HG03097 (cell line): ENCODE results near the gene ADGRD1.

Experiments
- ATAC-seq: cut with Tn5 transposase; IDR thresholded peaks from one replicate; pipeline ENCODE4 v1.9.1; 2021; ENCODE audit not compliant: unreplicated experiment, low FRiP score

Gene ADGRD1

DNA sequence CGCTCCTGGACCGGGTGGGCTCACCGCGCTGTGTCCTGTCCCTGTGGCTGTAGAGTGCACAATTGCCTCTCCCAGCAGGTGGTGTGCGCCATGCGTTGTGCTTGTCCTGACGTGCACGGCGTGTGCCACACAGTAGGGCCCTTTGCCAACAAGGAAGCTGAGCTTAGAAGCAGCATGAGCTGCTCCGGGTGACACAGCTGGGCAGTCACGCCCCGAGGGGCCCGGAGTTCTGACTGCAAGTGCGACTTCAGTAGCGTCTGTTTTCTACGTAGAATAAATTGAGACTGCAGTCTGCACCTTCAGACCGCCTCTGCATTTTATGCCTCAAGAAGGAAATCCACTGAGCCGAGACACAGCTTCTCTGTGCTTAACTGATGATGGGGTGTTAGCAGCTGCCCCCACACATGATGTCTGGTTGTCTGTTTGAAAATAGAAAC lies 81.6 kb downstream of the ADGRD1 start:
- ATAC-seq: no peak

DNA sequence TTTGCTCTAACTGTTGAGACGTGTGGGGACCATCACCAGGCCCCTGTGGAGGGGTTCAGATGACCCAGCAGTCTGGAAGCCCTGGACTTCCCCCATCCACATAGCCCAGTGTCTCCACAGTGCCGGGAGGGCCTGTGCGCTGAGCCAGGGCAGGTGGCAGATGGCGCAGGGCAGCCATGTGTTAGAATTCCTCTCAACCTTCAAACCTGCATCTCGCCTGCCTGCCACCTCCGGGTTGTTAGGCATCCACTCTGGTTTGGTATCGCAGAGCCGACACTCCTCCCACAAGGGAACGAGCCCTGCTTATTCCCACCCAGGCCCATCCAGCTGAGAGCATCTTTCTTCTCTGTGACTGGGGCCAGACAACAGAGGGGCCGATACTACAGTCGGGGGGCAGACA lies 84.5 kb downstream of the ADGRD1 start:
- ATAC-seq: no peak

DNA sequence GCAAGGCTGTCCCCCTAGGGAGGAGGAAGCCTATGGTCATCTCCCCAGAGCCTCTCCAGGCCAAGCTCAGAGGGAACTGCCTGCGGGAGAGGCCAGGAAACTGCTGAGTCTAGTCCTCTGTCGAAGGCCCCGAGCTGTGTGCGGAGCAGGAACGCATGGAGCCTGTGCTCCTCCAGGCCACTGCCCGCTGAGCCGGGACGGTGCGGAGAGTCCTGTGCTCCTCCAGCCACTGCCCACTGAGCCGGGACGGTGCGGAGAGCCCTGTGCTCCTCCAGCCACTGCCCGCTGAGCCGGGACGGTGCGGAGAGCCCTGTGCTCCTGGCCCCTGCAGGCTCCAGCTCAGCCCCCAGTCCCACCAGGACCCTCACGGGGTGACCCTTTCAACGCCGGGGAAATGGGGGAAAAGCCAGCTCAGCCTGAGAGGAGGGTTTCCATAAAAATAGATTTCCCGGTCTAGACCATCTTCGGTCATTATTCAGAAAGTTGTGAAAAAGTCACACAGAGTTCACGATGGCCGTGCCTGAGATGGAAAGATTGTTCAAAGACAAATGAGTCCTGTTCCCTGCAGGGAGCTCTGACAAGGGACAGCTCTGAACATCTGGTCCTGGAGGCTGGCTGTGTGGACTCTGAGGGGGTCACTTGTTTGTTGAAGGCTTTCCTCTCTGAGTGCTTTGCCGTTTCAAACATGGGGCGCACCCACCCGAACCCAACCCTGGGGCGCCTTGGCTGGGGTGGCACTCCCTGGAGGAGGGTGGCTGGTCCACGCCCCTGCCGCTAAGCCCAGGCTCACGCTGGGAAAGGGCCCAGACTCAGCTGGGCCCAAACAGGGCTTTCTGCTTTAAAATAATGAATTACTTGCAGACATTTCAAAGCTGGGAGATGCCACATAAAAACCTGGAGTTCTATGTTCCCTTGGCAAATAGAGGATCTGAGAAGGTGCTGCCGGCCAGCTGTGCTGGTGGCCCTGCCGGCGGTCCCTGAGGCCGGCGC lies 85.5 kb downstream of the ADGRD1 start:
- no peak for ATAC-seq

DNA sequence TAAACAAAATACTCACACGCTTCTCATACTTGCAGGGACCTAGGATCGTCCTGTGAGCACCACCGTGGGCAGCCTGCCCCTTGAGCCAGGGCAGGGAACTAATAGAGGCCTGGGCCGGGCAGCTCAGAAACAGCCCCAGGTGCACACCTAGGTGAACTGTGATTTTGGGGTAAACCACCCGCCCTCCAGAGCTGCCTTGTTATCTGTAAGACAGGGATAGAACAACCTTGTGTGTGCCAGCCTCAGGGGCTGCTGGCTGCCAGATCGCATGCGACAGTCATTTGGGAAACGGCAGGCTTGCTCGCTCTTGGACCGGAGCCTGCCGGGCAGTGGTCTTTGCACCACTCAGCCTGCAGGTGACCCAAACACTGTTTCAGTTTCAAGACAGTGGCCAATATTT lies 86.8 kb downstream of the ADGRD1 start:
- no peak for ATAC-seq

DNA sequence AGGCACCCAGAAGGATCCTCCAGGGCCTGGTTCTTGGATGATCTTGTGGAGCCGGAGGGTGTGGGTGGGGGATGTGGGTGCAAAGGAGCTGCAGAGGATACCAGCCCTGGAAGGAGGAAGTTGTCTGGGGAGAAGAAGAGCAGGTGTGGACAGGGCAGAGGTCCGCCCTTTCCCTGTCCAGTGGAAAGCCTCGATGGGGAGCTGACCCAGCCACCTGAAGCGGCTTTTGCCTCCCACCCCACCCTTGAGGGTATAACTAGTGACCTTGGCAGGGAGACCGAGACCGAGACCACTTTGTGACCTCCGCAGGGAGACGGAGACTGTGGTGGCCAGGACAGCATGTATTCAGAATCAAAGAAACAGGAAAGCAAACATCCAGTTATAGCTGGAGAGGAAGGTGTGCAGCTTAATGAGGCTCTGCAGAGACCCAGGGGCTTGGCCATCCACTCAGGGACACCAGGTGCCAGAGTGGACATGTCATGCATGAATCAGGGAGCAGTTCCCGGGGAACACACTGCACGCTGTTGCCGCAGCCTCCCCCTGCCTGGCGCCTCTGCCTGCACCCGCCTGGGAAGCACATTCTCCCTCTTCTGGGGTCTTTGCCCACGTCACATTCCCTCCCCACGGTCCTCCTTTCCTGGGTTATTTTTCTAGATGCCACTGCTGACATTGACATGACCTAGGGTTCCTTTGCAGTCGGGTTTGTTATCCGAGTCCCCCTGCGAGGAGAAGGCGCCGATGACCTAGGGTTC lies 87.7 kb downstream of the ADGRD1 start:
- no peak for ATAC-seq

DNA sequence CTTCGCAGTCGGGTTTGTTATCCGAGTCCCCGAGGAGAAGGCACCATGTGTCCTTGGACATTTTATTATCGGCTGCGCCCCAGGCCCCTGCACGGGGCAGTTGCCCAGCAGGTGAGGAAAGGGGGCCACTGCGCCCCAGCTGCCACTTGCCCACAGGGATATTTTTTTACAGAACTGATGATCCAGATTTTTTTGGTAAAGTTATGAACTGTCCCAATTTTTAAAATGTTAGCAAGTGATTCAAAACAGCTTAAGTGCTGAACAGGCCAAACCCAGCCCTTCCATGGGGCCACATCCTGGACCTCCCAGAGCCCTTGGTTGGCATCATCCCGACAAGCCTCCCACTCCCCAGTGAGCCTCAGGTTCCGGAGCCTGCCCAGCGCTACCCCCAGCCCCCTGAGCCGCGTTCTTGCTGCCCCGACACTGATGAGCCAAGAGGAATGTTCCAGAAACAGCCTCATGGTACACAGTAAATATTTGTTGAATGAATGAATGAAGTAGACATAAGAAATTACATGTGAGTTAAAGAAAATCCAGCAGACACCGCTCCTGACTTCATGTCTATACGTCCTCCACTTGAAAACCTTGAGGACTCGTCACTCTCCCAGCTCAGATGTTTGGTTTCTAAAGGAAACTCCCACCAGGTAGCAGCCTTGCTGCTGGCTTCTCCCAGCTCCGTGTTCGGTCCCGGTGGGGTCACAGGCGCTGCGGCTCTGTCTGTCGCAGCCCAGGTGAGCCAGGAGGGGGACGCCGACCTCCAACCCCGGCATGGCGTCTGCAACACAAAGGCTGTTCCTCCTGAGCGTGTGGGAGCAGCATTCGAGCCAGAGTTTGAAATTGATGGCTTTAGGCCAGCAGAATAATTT lies 88.5 kb downstream of the ADGRD1 start:
- no peak for ATAC-seq

DNA sequence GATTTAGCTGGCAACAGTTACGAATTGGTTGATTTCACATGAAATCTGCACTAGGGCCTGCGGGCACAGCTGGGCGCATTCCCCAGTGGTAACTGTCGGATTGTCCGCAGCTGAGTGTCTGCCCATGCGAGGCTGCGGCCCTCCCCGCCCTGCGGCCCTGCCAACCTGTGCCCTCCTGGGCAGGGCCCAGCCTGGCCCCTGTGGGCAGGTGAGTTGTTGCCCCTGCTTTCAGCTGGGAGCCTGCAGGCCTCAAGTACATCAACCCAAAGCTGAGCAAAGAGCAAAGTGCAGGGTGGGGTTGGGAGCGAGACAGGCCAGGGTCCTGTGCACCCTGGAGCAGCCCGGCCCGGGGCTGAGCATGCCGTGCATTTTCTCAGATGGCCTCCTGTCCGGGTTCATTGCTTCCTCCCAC lies 89.1 kb downstream of the ADGRD1 start:
- ATAC-seq: no peak

DNA sequence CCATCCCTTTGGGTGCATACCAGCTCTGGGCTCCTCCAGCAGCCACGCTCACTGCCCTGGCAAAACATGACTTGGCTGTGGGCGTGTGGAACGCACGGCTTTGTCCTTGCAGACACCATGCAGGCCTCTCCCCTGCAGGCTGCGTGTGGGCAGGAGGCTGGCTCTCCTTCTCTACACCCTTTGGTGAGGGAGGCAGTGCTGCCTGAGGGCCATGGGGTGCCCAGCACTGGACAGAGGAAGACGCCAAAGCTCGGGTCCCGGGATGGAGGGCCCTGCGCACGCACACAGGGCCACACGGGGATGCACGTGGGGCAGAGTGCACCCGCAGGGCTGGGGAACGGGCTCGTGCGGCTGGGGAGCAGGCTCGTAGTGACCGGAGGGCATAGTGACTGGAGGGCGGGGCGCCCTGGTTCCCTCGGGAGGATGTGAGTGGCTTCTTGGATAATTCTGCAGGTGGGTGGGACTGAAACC lies 89.7 kb downstream of the ADGRD1 start:
- ATAC-seq: no peak

DNA sequence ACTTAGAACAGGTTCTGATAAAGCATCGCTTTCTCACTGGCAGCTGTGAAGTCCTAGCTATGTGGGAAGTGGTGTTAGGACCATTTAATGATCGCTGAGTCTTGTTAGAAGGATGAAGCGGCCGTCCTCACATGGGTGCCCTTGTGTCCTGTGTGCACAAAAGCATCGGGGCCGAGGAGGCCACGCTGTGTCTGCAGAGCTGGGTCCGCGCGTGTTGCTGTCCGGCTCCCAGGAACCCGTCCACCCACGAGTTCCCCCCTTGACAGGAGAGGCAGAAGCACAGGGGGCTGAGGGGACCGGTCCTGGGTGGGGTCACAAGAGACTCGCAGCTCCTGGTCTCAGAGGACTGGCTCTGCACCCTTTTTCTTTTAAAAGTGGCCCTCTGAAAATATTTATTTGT lies 90.4 kb downstream of the ADGRD1 start:
- ATAC-seq: no peak

DNA sequence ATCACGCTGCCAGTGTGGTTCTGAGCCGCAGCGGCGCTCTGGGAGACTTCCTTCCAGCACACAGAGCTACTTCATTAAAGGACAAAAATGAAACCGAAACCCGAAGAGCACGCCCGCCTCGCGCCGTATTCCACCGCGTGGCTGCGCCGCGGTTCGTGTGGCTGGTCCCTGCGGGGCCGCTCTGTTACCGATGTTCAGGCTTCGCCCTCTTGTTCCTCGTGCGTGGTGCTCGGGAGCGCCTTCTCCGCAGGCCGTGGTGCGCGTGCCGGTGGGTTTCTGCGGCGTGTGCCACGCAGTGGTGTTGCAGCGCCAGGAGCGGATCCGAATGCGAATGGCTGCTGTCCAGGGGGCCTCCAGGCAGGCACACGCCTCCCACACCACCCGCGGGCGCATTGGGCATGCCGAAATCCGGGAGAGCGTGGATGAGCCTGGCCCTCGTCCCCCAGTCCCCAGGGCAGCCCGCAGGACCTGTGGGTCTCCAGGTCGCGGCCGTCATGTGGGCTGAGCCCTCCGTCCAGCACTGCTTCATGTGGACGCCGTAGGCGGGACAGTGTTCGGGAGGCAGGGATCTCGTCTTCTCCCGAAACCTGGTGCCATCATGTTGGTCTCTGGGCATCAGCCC lies 91.2 kb downstream of the ADGRD1 start:
- no peak for ATAC-seq

DNA sequence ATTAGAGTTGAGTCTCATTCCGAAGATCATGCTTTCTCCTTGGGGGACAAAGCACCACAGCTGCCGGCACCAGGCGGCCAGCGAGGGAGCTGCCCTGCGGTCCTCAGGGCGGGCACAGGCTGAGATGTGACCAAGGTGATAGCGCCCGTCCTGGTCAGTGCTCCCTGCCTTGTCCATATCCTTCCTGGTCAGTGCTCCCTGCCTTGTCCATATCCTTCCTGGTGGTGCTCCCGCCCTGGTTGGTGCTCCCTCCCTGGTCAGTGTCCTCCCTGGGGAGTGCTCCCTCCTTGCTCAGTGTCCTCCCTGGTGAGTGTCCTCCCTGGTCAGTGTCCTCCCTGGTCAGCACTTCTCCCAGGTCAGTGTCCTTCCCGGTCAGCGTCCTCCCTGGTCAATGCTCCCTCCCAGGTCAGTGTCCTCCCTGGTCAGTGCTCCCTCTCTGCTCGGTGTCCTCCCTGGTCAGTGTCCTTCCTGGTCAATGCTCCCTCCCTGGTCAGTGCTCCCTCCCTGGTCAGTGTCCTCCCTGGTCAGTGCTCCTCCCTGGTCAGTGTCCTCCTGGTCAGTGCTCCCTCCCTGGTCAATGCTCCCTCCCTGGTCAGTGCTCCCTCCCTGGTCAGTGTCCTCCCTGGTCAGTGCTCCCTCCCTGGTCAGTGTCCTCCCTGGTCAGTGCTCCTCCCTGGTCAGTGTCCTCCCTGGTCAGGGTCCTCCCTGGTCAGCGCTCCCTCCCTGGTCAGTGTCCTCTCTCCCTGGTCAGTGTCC lies 92.2 kb downstream of the ADGRD1 start:
- ATAC-seq: no peak

DNA sequence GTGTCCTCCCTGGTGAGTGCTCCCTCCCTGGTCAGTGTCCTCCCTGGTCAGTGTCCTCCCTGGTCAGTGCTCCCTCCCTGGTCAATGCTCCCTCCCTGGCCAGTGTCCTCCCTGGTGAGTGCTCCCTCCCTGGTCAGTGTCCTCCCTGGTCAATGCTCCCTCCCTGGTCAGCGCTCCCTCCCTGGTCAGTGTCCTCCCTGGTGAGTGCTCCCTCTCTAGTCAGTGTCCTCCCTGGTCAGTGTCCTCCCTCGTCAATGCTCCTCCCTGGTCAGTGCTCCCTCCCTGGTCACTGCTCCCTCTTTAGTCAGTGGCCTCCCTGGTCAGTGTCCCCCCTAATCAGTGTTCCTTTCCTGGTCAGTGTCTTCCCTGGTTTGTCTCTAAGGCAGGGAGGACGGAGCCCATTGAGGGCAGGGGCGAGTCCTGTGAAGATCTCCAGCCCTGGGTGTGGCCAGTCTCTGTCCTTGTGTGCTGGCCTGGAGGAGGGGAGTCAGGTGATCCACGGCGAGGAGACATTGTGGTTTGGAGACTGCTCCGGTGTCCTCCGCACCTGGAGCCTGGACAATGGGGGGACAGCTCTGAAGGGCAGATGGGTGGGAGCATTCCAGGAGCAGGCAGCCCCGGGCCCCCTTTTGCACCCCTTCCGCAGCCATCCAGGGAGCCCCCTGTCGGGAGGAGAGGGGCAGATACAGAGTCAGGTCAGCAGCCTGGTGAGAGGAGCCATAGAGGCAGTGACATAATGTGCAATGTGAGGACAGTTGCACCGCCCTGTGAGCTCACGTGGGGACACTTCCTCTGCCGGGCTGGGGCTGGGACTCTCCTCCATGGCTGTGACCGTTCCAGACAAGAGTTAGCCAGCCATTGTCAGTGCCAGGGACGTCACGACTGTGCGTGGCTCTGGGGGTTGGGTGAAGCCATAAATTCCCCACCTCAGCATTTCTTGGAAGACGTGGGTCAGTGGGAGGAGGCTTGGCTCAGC lies 93.4 kb downstream of the ADGRD1 start:
- no peak for ATAC-seq

DNA sequence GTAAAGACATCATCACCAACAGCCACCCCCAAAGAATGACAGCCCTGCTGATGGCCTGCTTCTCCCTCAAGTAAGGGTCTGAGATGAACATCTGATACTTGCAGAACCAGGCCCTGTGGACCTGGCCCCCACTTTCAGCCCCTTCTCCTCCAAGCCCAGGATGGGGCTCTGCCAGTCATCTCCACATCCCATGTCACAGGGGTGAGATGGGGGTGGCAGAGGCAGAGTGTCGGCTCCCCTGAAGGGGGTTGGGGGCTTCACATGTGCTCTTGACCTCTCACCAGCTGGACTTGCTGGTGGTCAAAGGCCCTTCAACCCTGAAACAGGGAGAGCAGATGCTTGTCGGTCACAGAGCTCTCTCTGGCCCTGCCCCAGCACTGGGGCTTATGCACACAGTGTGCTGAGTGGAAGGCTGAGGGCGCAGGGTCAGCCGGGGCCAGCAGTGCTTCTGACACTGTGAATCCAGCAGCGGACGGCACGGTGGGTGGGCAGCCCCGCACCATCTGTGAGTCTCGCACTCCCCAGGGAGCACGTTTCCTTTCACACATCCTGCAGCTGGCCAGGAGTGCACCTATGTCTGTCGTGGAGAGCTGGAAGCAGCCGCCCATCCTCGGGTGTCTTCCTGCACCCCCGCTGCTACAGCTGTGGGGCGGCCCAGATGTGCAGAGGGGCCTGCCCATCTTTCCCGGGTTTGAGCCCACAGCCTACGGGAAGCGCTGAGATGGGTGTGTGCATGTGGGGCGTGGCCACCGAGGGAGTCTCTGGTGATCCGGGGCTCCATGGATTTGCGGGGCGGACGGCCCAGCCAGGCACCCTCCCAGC lies 94.3 kb downstream of the ADGRD1 start:
- ATAC-seq: no peak

DNA sequence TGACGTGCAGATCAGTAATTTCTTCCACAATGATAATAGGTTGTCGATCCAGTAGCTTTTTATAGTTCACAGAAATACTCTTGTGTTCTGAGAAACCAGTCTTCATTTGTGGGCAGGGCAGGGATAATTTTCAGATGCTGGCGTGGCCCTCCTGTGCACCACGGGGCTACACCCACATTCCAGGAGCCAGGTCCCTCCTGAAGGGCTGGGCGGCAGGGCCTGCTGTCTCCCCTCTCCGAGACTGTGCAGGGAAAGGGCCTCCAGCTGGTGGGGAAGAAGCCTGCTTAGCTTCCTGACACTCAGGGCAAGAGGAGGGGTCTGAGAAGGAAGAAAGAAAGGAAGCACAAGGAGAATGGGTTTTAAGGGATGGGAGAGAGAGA lies 94.9 kb downstream of the ADGRD1 start:
- ATAC-seq: no peak

DNA sequence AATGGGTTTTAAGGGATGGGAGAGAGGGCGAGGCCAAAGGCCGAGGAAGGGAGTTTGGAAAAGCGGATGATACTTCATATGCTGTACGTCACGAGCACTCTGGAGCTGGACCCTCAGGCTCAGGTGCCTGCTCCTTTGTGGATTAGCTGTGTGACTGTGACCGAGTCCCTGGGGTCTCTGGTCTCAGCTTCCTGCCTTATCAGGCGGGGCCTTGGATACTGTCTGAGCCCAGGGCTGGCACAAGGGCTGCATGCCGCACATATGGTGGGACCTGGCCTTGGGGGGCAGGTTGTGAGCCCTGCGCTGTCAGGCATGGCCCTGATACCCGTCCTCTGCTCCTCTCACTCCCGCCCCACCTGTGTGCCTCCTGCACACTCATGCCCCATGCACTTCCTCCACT lies 95.3 kb downstream of the ADGRD1 start:
- ATAC-seq: no peak

DNA sequence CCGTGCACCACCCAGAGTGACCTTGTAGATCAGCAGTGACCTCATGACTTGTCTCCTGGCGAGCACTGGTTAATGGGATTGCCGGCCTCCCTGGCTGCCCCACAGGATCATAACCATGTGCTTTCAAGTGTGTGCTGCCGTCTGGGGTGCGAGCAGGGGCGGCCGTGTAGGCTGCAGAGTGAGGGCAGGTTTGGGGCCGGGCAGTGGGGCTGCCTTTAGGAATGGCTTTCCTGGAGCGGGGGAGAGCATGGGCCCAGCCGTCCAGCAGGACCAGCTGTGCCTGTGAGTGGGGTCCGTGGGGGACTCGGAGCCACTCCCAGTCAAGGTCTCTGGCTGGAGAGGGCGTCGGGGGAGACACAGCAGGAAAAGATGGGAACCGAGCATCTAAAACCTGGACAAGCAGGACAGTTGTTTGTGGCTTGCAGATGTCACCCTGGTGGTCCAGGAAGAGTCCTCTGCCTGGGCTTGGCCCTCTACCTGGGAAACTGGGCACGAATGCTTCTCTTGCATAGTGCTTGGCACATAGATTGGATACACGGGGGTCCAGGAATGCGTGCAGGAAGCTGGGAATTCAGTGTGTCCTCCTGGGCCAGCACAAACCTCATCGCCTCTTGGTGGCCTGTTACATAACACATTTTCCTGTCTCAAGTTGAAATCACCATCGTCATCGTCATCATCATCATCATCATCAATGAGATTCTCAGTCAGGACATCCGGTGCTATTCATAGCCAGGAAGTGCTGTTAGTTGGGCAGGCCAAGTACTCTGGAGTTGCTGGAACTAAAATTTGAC lies 96.0 kb downstream of the ADGRD1 start:
- no peak for ATAC-seq
